Mesenchymal stem cell (in vitro differentiated cells and primary cell): Measurements from ENCODE around the gene PLK4.
"Not testable (repeated sequence)": the region's sequence is repeated elsewhere in the genome, so short reads cannot be mapped to it uniquely, and the experiment has no call there.

Experiments used
- DNase-seq: peaks from one replicate; pipeline ENCODE4 v3.0.0-alpha.2; 2013
- H2AFZ ChIP-seq: one replicate; pipeline ENCODE4 v1.6.1; 2013; ENCODE audit warnings: low read depth, mild to moderate bottlenecking, control low read depth, inconsistent platforms, low read length, moderate library complexity
- H2AK5ac ChIP-seq: 2 replicates; pipeline ENCODE4 v1.6.1; 2013; ENCODE audit warnings: low read length, moderate library complexity, mild to moderate bottlenecking, inconsistent platforms; ENCODE audit not compliant: severe bottlenecking
- H2BK120ac ChIP-seq: one replicate; pipeline ENCODE4 v1.6.1; 2013; ENCODE audit warnings: low read depth, mild to moderate bottlenecking, inconsistent platforms, low read length, moderate library complexity
- H2BK12ac ChIP-seq, 2 experiments: one replicate each; pipeline ENCODE4 v1.6.1; 2013; ENCODE audit warnings: inconsistent platforms in 2 of 2, low read length in 2 of 2, mild to moderate bottlenecking in 2 of 2, moderate library complexity in 2 of 2, control low read depth in 1 of 2
- H2BK15ac ChIP-seq: one replicate; pipeline ENCODE4 v1.6.1; 2013; ENCODE audit warnings: mild to moderate bottlenecking, low read depth, inconsistent platforms; ENCODE audit not compliant: poor library complexity, severe bottlenecking
- H2BK5ac ChIP-seq: 2 replicates; pipeline ENCODE4 v1.6.1; 2013; ENCODE audit warnings: low read depth, mild to moderate bottlenecking, low read length, control low read depth, inconsistent platforms; ENCODE audit not compliant: poor library complexity, severe bottlenecking
- H3K14ac ChIP-seq, 2 experiments: one replicate each; pipeline ENCODE4 v1.6.1; 2013; ENCODE audit warnings: inconsistent platforms in 2 of 2, low read length in 2 of 2, control low read depth in 1 of 2, mild to moderate bottlenecking in 1 of 2, moderate library complexity in 1 of 2
- H3K18ac ChIP-seq, 2 experiments: one replicate each; pipeline ENCODE4 v1.6.1; 2013; ENCODE audit warnings: inconsistent platforms in 2 of 2, low read length in 2 of 2, control low read depth in 1 of 2, low read depth in 1 of 2, mild to moderate bottlenecking in 1 of 2
- H3K23ac ChIP-seq, 2 experiments: one replicate each; pipeline ENCODE4 v1.6.1; 2013; ENCODE audit warnings: inconsistent platforms in 2 of 2, low read length in 2 of 2, mild to moderate bottlenecking in 2 of 2, moderate library complexity in 2 of 2, control low read depth in 1 of 2
- H3K27ac ChIP-seq: 2 replicates; pipeline ENCODE4 v1.5.1; 2013; ENCODE audit warnings: mild to moderate bottlenecking, moderate library complexity, low read length, control low read depth, inconsistent platforms; ENCODE audit not compliant: poor library complexity, severe bottlenecking
- H3K27me3 ChIP-seq, 2 experiments: 2 replicates each; pipeline versions ENCODE4 v1.6.1 to v1.7.0; 2013; ENCODE audit warnings: low read length in 2 of 2, mild to moderate bottlenecking in 2 of 2, moderate library complexity in 2 of 2, control low read depth in 1 of 2, inconsistent platforms in 1 of 2; ENCODE audit not compliant: control insufficient read depth in 1 of 2, insufficient read depth in 1 of 2
- H3K36me3 ChIP-seq, 2 experiments: 2 replicates each; pipeline versions ENCODE4 v1.6.1 to v1.7.0; 2013; ENCODE audit warnings: low read length in 2 of 2, control low read depth in 1 of 2, inconsistent platforms in 1 of 2, low read depth in 1 of 2, mild to moderate bottlenecking in 1 of 2; ENCODE audit not compliant: insufficient read depth in 2 of 2, control insufficient read depth in 1 of 2
- H3K4ac ChIP-seq, 2 experiments: one replicate each; pipeline ENCODE4 v1.6.1; 2013; ENCODE audit warnings: inconsistent platforms in 2 of 2, low read length in 2 of 2, mild to moderate bottlenecking in 2 of 2, moderate library complexity in 2 of 2, control low read depth in 1 of 2, low read depth in 1 of 2
- H3K4me1 ChIP-seq: 2 replicates; pipeline ENCODE4 v1.6.1; 2013; ENCODE audit warnings: low read depth, low read length, control low read depth; ENCODE audit not compliant: control insufficient read depth, insufficient read depth
- H3K4me2 ChIP-seq: 2 replicates; pipeline ENCODE4 v1.6.1; 2013; ENCODE audit warnings: low read length, mild to moderate bottlenecking, inconsistent platforms; ENCODE audit not compliant: poor library complexity, severe bottlenecking
- H3K4me3 ChIP-seq, 2 experiments: 2 replicates each; pipeline versions ENCODE4 v1.5.1 to v1.7.0; 2013; ENCODE audit warnings: low read length in 2 of 2, mild to moderate bottlenecking in 2 of 2, control low read depth in 1 of 2, low read depth in 1 of 2; ENCODE audit not compliant: insufficient read depth in 1 of 2
- H3K79me1 ChIP-seq: replicated peaks from 2 replicates; pipeline ENCODE4 v1.6.1; 2013; ENCODE audit warnings: mild to moderate bottlenecking, control low read depth, low read length, inconsistent platforms; ENCODE audit not compliant: poor library complexity, severe bottlenecking
- H3K9ac ChIP-seq: 2 replicates; pipeline ENCODE4 v1.7.0; 2013; ENCODE audit warnings: mild to moderate bottlenecking, low read length, moderate library complexity
- H3K9me3 ChIP-seq: 2 replicates; pipeline ENCODE4 v1.7.0; 2013; ENCODE audit warnings: mild to moderate bottlenecking, low read length; ENCODE audit not compliant: control insufficient read depth
- H4K8ac ChIP-seq: one replicate; pipeline ENCODE4 v1.6.1; 2013; ENCODE audit warnings: inconsistent platforms, mild to moderate bottlenecking, low read length, moderate library complexity
- H4K91ac ChIP-seq: one replicate; pipeline ENCODE4 v1.6.1; 2013; ENCODE audit warnings: mild to moderate bottlenecking, low read length, inconsistent platforms
- WGBS: methylation state at CpG from one replicate; pipeline ENCODE4 v1.1.7; 2013; ENCODE audit warnings: mixed read lengths; 5-methylcytosine and 5-hydroxymethylcytosine counted together

PLK4 gene

GRCh38 chr4:127896528-127896927 is 15.8 kb downstream of the PLK4 start:
- Histone ChIP-seq H3K4me2 (no peak overlapping the region), H3K4me1 (no peaks in the 10 kb centered on the region), H3K14ac (no peak overlapping the region), H3K18ac (no peak overlapping the region), H3K79me1 (no peaks in the 10 kb centered on the region), H3K9me3 (no peaks in the 10 kb centered on the region), H2AFZ (no peak overlapping the region), H3K23ac (no peak overlapping the region), H3K4me3 (no peak overlapping the region), H2BK15ac (no peak overlapping the region), H4K91ac (no peak overlapping the region), H3K36me3 (peaks cover 0 to 15% of the 10 kb centered on the region in 2 experiments), H2BK5ac (no peak overlapping the region), H3K27ac (no peak overlapping the region), H4K8ac (no peak overlapping the region), H3K27me3 (no peaks in the 10 kb centered on the region), H2BK12ac (no peak overlapping the region), H2BK120ac (no peak overlapping the region), H3K4ac (no peak overlapping the region), H2AK5ac (no peak overlapping the region), H3K9ac (no peak overlapping the region)
- no peak for DNase-seq
- WGBS = no CpG with 5 or more reads among the region's 1 CpG

GRCh38 chr4:127899682-127900081 is 19.0 kb downstream of the PLK4 start:
- not testable (repeated sequence) for H3K23ac ChIP-seq, H2BK120ac ChIP-seq, H3K9ac ChIP-seq, H3K79me1 ChIP-seq, H2AFZ ChIP-seq, H2AK5ac ChIP-seq, H4K91ac ChIP-seq, H2BK15ac ChIP-seq, H3K4me1 ChIP-seq, H3K14ac ChIP-seq, H2BK5ac ChIP-seq, H3K9me3 ChIP-seq, H3K27me3 ChIP-seq, H3K4ac ChIP-seq, H3K27ac ChIP-seq, H4K8ac ChIP-seq, DNase-seq, H3K4me3 ChIP-seq, H3K4me2 ChIP-seq, H2BK12ac ChIP-seq, H3K36me3 ChIP-seq, H3K18ac ChIP-seq
- 96% methylated on average over 4 of the region's 4 CpGs for WGBS

DNA sequence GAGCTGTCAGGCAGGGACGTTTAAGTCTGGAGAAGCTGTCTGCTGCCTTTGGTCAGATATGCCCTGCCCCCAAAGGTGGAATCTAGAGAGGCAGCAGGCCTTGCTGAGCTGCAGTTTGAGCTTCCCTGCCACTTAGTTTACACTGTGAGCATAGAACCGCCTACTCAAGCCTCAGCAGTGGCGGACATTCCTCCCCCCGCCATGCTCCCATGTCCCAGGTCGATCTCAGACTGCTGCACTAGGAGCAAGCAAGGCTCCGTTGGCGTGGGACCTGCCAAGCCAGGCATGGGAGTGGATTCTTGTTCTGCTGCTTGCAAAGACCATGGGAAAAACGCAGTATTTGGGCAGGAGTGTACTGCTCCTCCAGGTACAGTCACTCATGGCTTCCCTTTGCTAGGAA is 24.3 kb downstream of the PLK4 start:
- no peak overlapping the region for H3K9ac ChIP-seq
- no peak overlapping the region for H3K14ac ChIP-seq
- DNase-seq = no peak
- no peak overlapping the region for H3K27ac ChIP-seq
- no peak overlapping the region for H2AFZ ChIP-seq
- H4K91ac ChIP-seq = no peak overlapping the region
- no peak overlapping the region for H3K4me2 ChIP-seq
- H3K18ac ChIP-seq = no peak overlapping the region
- H3K27me3 ChIP-seq = no peaks in the 10 kb centered on the region
- no peak overlapping the region for H2BK5ac ChIP-seq
- no peak overlapping the region for H3K23ac ChIP-seq
- no peaks in the 10 kb centered on the region for H3K4me1 ChIP-seq
- H2BK12ac ChIP-seq = no peak overlapping the region
- H3K9me3 ChIP-seq = no peaks in the 10 kb centered on the region
- WGBS = 89% methylated on average over 8 of the region's 8 CpGs
- no peak overlapping the region for H2BK120ac ChIP-seq
- no peak overlapping the region for H4K8ac ChIP-seq
- no peak overlapping the region for H3K4me3 ChIP-seq
- H2AK5ac ChIP-seq = no peak overlapping the region
- H3K36me3 ChIP-seq = no peaks in the 10 kb centered on the region
- no peaks in the 10 kb centered on the region for H3K79me1 ChIP-seq
- H3K4ac ChIP-seq = no peak overlapping the region
- no peak overlapping the region for H2BK15ac ChIP-seq

GRCh38 chr4:127916512-127916911 is 35.8 kb downstream of the PLK4 start:
- Histone ChIP-seq H3K27me3 (no peaks in the 10 kb centered on the region), H4K8ac (no peak overlapping the region), H3K4me3 (no peak overlapping the region), H2AFZ (no peak overlapping the region), H2BK120ac (no peak overlapping the region), H3K4ac (no peak overlapping the region), H4K91ac (no peak overlapping the region), H2AK5ac (no peak overlapping the region), H3K79me1 (no peaks in the 10 kb centered on the region), H3K18ac (no peak overlapping the region), H2BK5ac (no peak overlapping the region), H3K23ac (no peak overlapping the region), H3K4me1 (no peaks in the 10 kb centered on the region), H2BK12ac (no peak overlapping the region), H3K4me2 (no peak overlapping the region), H2BK15ac (no peak overlapping the region), H3K9me3 (no peaks in the 10 kb centered on the region), H3K9ac (no peak overlapping the region), H3K14ac (no peak overlapping the region), H3K27ac (no peak overlapping the region), H3K36me3 (peaks cover 2 to 38% of the 10 kb centered on the region in 2 experiments)
- WGBS = 100% methylated on average over 1 of the region's 3 CpGs
- no peak for DNase-seq
